Body of pancreas (tissue), 4 donors: Measurements from ENCODE around the gene CIBAR2. TPM values are rescaled to one million over a fixed set of nuclear protein-coding genes. Genes with fewer than 3 reads are reported as not detected.
A peak's percentile ranks its signal among the peaks of the same experiment; 100 is the strongest.

Experiments used
- ATAC-seq: fragments of 150-250 bp; one replicate; pipeline ENCODE4 v1.9.1; 2016
- DNase-seq, 4 donors: peaks; one replicate each; pipeline ENCODE4 v3.0.0-alpha.2; 2019
- H3K27ac ChIP-seq, 4 donors: fragments of 200-600 bp; sonication (generic); 1 replicate in 3 of 4; 2 replicates in 1 of 4; pipeline versions ENCODE4 v1.5.1 to v1.6.1; 2016 to 2019; ENCODE audit warnings: mild to moderate bottlenecking in 1 of 4, mixed read lengths in 1 of 4, moderate library complexity in 1 of 4
- H3K27me3 ChIP-seq, 2 donors: fragments of 200-600 bp; sonication (generic); one replicate each; pipeline ENCODE4 v1.6.0; 2016; ENCODE audit warnings: mild to moderate bottlenecking in 1 of 2
- H3K36me3 ChIP-seq, 2 donors: fragments of 200-600 bp; sonication (generic); replicated peaks in 1 of 2; 2 replicates each; pipeline ENCODE4 v1.5.1; 2016; ENCODE audit warnings: low read depth in 2 of 2; ENCODE audit not compliant: insufficient read depth in 1 of 2
- H3K4me1 ChIP-seq: fragments of 200-600 bp; sonication (generic); one replicate; pipeline ENCODE4 v1.6.0; 2016
- H3K4me3 ChIP-seq, 2 donors: fragments of 200-600 bp; sonication (generic); 1 replicate in 1 of 2; 2 replicates in 1 of 2; pipeline ENCODE4 v1.5.1; 2016 to 2019
- H3K9me3 ChIP-seq, 3 donors: fragments of 200-600 bp; sonication (generic); 1 replicate in 2 of 3; 2 replicates in 1 of 3; pipeline ENCODE4 v1.5.1; 2016
- CTCF ChIP-seq, 7 experiments: fragments of 450-650 bp in 4 of 7; fragments of 200-600 bp in 3 of 7; sonication (generic) in 3 of 7; IDR thresholded peaks; one replicate each; pipeline ENCODE4 v1.5.1; 2016 to 2019; ENCODE audit warnings: antibody characterized with exemption in 7 of 7
- POLR2A ChIP-seq, 3 donors: fragments of 450-650 bp; IDR thresholded peaks; one replicate each; pipeline ENCODE4 v1.6.1; 2016; ENCODE audit warnings: antibody characterized with exemption in 3 of 3, mild to moderate bottlenecking in 2 of 3
- WGBS, 2 donors: methylation state at CpG; one replicate each; pipeline ENCODE4 v1.1.5; 2017; 5-methylcytosine and 5-hydroxymethylcytosine counted together
- intact Hi-C: fragments of 100-400 bp; cut with DNase I; formaldehyde crosslinking; loops from one replicate; pipeline ENCODE4 v1.15.1; 2023
- total RNA-seq, 2 donors: library from RNA; depleted of rRNA; stranded (reverse); fragments of >200 nt; gene quantifications; one replicate each; pipeline ENCODE4 v1.1.0, GENCODE V29; 2016

The CIBAR2 gene
- total RNA-seq, 2 donors from 2014 or later, result not detected

GRCh38 chr16:85145188-85145587 is 32.9 kb upstream of the CIBAR2 start:
- Histone ChIP-seq H3K9me3 (no peaks in the 10 kb centered on the region), H3K4me3 (no peak overlapping the region), H3K36me3 (no peaks in the 10 kb centered on the region), H3K4me1 (peaks cover 5% of the 10 kb centered on the region), H3K27ac (no peak overlapping the region), H3K27me3 (no peaks in the 10 kb centered on the region)
- 94 to 96% methylated on average over 5 to 10 of the region's 10 CpGs for WGBS, 2 donors
- ATAC-seq, result no peak
- no peak for DNase-seq
- intact Hi-C loops, result no loop called here
- TF ChIP-seq POLR2A (IDR thresholded peaks at IDR 0.05) (no peak), CTCF (IDR thresholded peaks at IDR 0.05) (no peak)

GRCh38 chr16:85144026-85144915 is 32.0 kb upstream of the CIBAR2 start:
- H3K9me3 ChIP-seq, result no peaks in the 10 kb centered on the region
- intact Hi-C loops, result no loop called here
- no peaks in the 10 kb centered on the region for H3K36me3 ChIP-seq
- H3K27ac ChIP-seq, result no peak overlapping the region
- no peak for DNase-seq
- peak; percentile 18 for ATAC-seq
- H3K4me1 ChIP-seq, result no peaks in the 10 kb centered on the region
- WGBS, 2 donors, result 84% methylated on average over 22 to 25 of the region's 26 CpGs
- no peak overlapping the region for H3K4me3 ChIP-seq
- no peaks in the 10 kb centered on the region for H3K27me3 ChIP-seq
- no peak for TF ChIP-seq CTCF (IDR thresholded peaks at IDR 0.05)

- no peaks in the 10 kb centered on the region for H3K9me3 ChIP-seq
- peaks cover 12% of the 10 kb centered on the region for H3K4me1 ChIP-seq
- no peak for DNase-seq
- no peak for TF ChIP-seq POLR2A (IDR thresholded peaks at IDR 0.05)
- TF ChIP-seq CTCF (IDR thresholded peaks at IDR 0.05), result no peak
- H3K36me3 ChIP-seq, result no peaks in the 10 kb centered on the region
- H3K27ac ChIP-seq, result no peak overlapping the region
- H3K4me3 ChIP-seq, result no peak overlapping the region
- intact Hi-C loops, result no loop called here
- ATAC-seq, result no peak
- WGBS, 2 donors, result 78 to 82% methylated on average over 4 to 19 of the region's 19 CpGs
- no peaks in the 10 kb centered on the region for H3K27me3 ChIP-seq
Measured at GRCh38 chr16:85142771-85143211, 30.5 kb upstream of the CIBAR2 start.

GRCh38 chr16:85142129-85142513 is 29.8 kb upstream of the CIBAR2 start:
- no peak for TF ChIP-seq POLR2A (IDR thresholded peaks at IDR 0.05)
- no peak for TF ChIP-seq CTCF (IDR thresholded peaks at IDR 0.05)
- H3K36me3 ChIP-seq, result no peaks in the 10 kb centered on the region
- no peaks in the 10 kb centered on the region for H3K9me3 ChIP-seq
- 86 to 96% methylated on average over 6 of the region's 7 CpGs for WGBS, 2 donors
- H3K27me3 ChIP-seq, result no peaks in the 10 kb centered on the region
- no peak for DNase-seq
- intact Hi-C loops, result no loop called here
- ATAC-seq, result no peak
- H3K4me3 ChIP-seq, result no peak overlapping the region
- H3K4me1 ChIP-seq, result peaks cover 18% of the 10 kb centered on the region
- H3K27ac ChIP-seq, result no peak overlapping the region
